Keratinocyte (primary cell): ENCODE data around the gene OLR1. TPM values are rescaled to one million over a fixed set of nuclear protein-coding genes. Genes with fewer than 3 reads are reported as not detected.

Experiments used
- DNase-seq: peaks from one replicate; pipeline ENCODE4 v3.0.0-alpha.2; 2011; ENCODE audit warnings: low read depth, missing footprints, low spot score
- FAIRE-seq: peaks from 2 replicates; lab custom pipeline; 2011; peaks lifted over from hg19 to GRCh38; lab: Jason Lieb, UNC
- H2AFZ ChIP-seq: 2 replicates; pipeline ENCODE4 v1.6.0; 2012; ENCODE audit warnings: low read length, control low read depth, inconsistent platforms; ENCODE audit not compliant: control insufficient read depth
- H3K27ac ChIP-seq: 2 replicates; pipeline ENCODE4 v1.5.1; 2011; ENCODE audit warnings: low read length; ENCODE audit not compliant: control insufficient read depth, insufficient read depth
- H3K27me3 ChIP-seq: 3 replicates; pipeline ENCODE4 v1.6.0; 2011; ENCODE audit warnings: low read length; ENCODE audit not compliant: control insufficient read depth, insufficient read depth; ENCODE audit errors: extremely low read depth
- H3K36me3 ChIP-seq, 2 experiments: 2 replicates in 1 of 2; 3 replicates in 1 of 2; pipeline ENCODE4 v1.5.1; 2011; ENCODE audit warnings: low read length in 2 of 2, mild to moderate bottlenecking in 1 of 2; ENCODE audit not compliant: control insufficient read depth in 2 of 2, insufficient read depth in 2 of 2; ENCODE audit errors: extremely low read depth in 1 of 2
- H3K4me1 ChIP-seq: 3 replicates; pipeline ENCODE4 v1.5.1; 2011; ENCODE audit warnings: low read length; ENCODE audit not compliant: control insufficient read depth, insufficient read depth; ENCODE audit errors: extremely low read depth
- H3K4me2 ChIP-seq: 3 replicates; pipeline ENCODE4 v1.6.0; 2011; ENCODE audit warnings: low read depth, low read length; ENCODE audit not compliant: control insufficient read depth, insufficient read depth; ENCODE audit errors: extremely low read depth
- H3K4me3 ChIP-seq, 3 experiments: fragments of 200-600 bp in 1 of 3; sonication (generic) in 1 of 3; 2 replicates in 2 of 3; 3 replicates in 1 of 3; pipeline ENCODE4 v1.5.1; 2011 to 2016; ENCODE audit warnings: low read length in 3 of 3, mild to moderate bottlenecking in 3 of 3, control low read depth in 2 of 3, inconsistent platforms in 1 of 3, low read depth in 1 of 3, mixed read lengths in 1 of 3, mixed run types in 1 of 3, moderate library complexity in 1 of 3; ENCODE audit not compliant: control insufficient read depth in 2 of 3, insufficient read depth in 2 of 3; ENCODE audit errors: extremely low read depth in 1 of 3
- H3K79me2 ChIP-seq: 2 replicates; pipeline ENCODE4 v1.6.0; 2012; ENCODE audit warnings: low read length; ENCODE audit not compliant: control insufficient read depth, insufficient read depth
- H3K9ac ChIP-seq: 3 replicates; pipeline ENCODE4 v1.6.0; 2011; ENCODE audit warnings: low read length; ENCODE audit not compliant: control insufficient read depth, insufficient read depth; ENCODE audit errors: extremely low read depth
- H3K9me1 ChIP-seq: 3 replicates; pipeline ENCODE4 v1.6.0; 2011; ENCODE audit warnings: low read length; ENCODE audit not compliant: control insufficient read depth, insufficient read depth; ENCODE audit errors: extremely low read depth
- H3K9me3 ChIP-seq: 2 replicates; pipeline ENCODE4 v1.5.1; 2012; ENCODE audit warnings: low read depth, low read length; ENCODE audit not compliant: control insufficient read depth
- H4K20me1 ChIP-seq: 3 replicates; pipeline ENCODE4 v1.6.0; 2011; ENCODE audit warnings: low read length; ENCODE audit not compliant: control insufficient read depth, insufficient read depth; ENCODE audit errors: extremely low read depth
- CTCF ChIP-seq, 3 experiments: IDR thresholded peaks in 1 of 3; conservative IDR thresholded peaks in 1 of 3; optimal IDR thresholded peaks in 1 of 3; 2 replicates in 2 of 3; 3 replicates in 1 of 3; pipeline versions ENCODE3 to v1.5.1; 2011; ENCODE audit warnings: low read length in 3 of 3, mild to moderate bottlenecking in 3 of 3, moderate library complexity in 2 of 3, control low read depth in 1 of 3, inconsistent platforms in 1 of 3; ENCODE audit not compliant: insufficient read depth in 2 of 3; ENCODE audit errors: extremely low read depth in 1 of 3
- EZH2 ChIP-seq: IDR thresholded peaks from one replicate; pipeline ENCODE4 v1.6.1; 2012; ENCODE audit warnings: inconsistent platforms, mild to moderate bottlenecking, low read length, moderate library complexity
- dilution Hi-C: fragments of 300-500 bp; cut with MboI; formaldehyde crosslinking; loops from one replicate; pipeline ENCODE4 v1.7.0; 2020; ENCODE audit warnings: low sequenced_read_pairs; ENCODE audit not compliant: extremely low pct_ligation_motif_present
- polyA plus RNA-seq, 5 experiments: library from polyadenylated mRNA; depleted of rRNA in 3 of 5; stranded (reverse) in 3 of 5; stranded (forward) in 1 of 5; unstranded in 1 of 5; fragments of >200 nt; gene quantifications; 1 replicate in 1 of 5; 2 replicates in 3 of 5; 3 replicates in 1 of 5; pipeline versions ENCODE4 v1.2.1 to v1.2.3, GENCODE V29; 2011 to 2012; ENCODE audit warnings: missing spikeins in 2 of 5, low read depth in 1 of 5, low replicate concordance in 1 of 5

OLR1 gene
- polyA plus RNA-seq, 1 donor (not counting 4 experiments of a cell fraction or from before 2014, with no cell fraction given): 0.17 TPM

GRCh38 chr12:10163084-10163483, 8.8 kb downstream of the OLR1 start:
- Histone ChIP-seq H3K9me3 (no peaks in the 10 kb centered on the region), H3K36me3 (no peaks in the 10 kb centered on the region), H4K20me1 (no peaks in the 10 kb centered on the region), H3K4me1 (peaks cover 5% of the 10 kb centered on the region), H3K79me2 (no peaks in the 10 kb centered on the region), H3K27me3 (no peaks in the 10 kb centered on the region), H3K4me2 (no peak overlapping the region), H3K9ac (no peak overlapping the region), H3K4me3 (no peak overlapping the region), H3K27ac (no peak overlapping the region), H3K9me1 (no peaks in the 10 kb centered on the region), H2AFZ (no peak overlapping the region)
- FAIRE-seq (no peak), DNase-seq (no peak)
- TF ChIP-seq EZH2: no peak
- no peak for TF ChIP-seq CTCF (optimal IDR thresholded peaks at IDR 0.05 in 1 of 3, IDR thresholded peaks at IDR 0.05 in 1 of 3, conservative IDR thresholded peaks at IDR 0.05 in 1 of 3; ENCODE audit: extremely low read depth in 1 of 3, insufficient read depth in 2 of 3, low read length in 3 of 3)
- dilution Hi-C loops: loop anchor here (10.0 kb wide), 1 partner anchor 62 kb away; no protein-coding TSS in a partner anchor

- dilution Hi-C loops: loop anchor here (10.0 kb wide), 1 partner anchor 64 kb away; no protein-coding TSS in a partner anchor
- FAIRE-seq: peak; percentile 43
Measured at GRCh38 chr12:10160617-10161385, 11.1 kb downstream of the OLR1 start.

More at GRCh38 chr12:10160617-10161385, 11.1 kb downstream of the OLR1 start:
- Histone ChIP-seq H3K9me3 (no peaks in the 10 kb centered on the region), H3K9ac (no peak overlapping the region), H3K27ac (no peak overlapping the region), H3K27me3 (no peaks in the 10 kb centered on the region), H3K9me1 (no peaks in the 10 kb centered on the region), H3K4me2 (no peak overlapping the region), H3K4me3 (no peak overlapping the region), H3K36me3 (no peaks in the 10 kb centered on the region), H4K20me1 (no peaks in the 10 kb centered on the region), H3K79me2 (no peaks in the 10 kb centered on the region), H2AFZ (no peak overlapping the region), H3K4me1 (peaks cover 5% of the 10 kb centered on the region)
- no peak for TF ChIP-seq EZH2
- no peak for TF ChIP-seq CTCF (optimal IDR thresholded peaks at IDR 0.05 in 1 of 3, IDR thresholded peaks at IDR 0.05 in 1 of 3, conservative IDR thresholded peaks at IDR 0.05 in 1 of 3; ENCODE audit: extremely low read depth in 1 of 3, insufficient read depth in 2 of 3, low read length in 3 of 3)
- DNase-seq: no peak
